Left colon (tissue), 2 donors: ENCODE data around the gene MAP3K7. TPM values are rescaled to one million over a fixed set of nuclear protein-coding genes. Genes with fewer than 3 reads are reported as not detected.
A peak's percentile ranks its signal among the peaks of the same experiment; 100 is the strongest.

Source experiments
- ATAC-seq: fragments of 200-7000 bp; cut with Tn5 transposase; one replicate; pipeline ENCODE4 v1.9.1; 2020; ENCODE audit warnings: mild to moderate bottlenecking, moderate library complexity
- DNase-seq, 2 donors: peaks; one replicate each; pipeline ENCODE4 v3.0.0-alpha.2; 2020
- intact Hi-C, 2 donors: fragments of 100-400 bp; cut with DNase I in 1 of 2; cut with micrococcal nuclease in 1 of 2; formaldehyde crosslinking; loops; one replicate each; pipeline versions ENCODE4 v1.11.2 to v1.14.0; 2022; cut with DNase I, micrococcal nuclease
- total RNA-seq, 2 donors: library from RNA; stranded (reverse); fragmentation: NEBNext Ultra II Directional; extraction: Animal tissue kit (Norgen Biotek cat#: 25700); gene quantifications; one replicate each; pipeline ENCODE4 v1.2.1, GENCODE V29; 2021
- donor health status: DM: no; HTN: no; CAD: no.
- donor health status: DM: yes; HTN: yes; CAD: no.

The MAP3K7 gene
- total RNA-seq, 2 donors from 2014 or later, result 15.6 to 18.2 TPM

DNA sequence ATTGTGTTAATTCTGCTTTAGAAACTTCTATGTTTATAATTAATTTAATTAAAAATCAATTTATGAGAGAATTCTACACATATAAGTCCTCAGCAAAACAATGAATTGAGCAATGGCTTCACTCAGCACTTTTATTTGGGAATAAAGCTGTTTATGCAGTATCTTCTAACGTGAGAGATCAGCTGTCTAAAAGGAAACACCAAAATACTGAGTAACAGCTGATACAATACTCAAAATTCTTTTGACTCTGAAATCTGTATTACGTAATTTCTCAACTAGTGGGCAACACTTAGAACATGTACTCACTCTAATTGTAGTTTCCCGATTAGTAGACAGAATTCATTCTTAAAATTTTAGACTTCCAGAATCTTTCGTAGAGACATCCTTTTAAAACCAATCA is 49.8 kb downstream of the MAP3K7 start:
- no peak for ATAC-seq
- no peak for DNase-seq
- intact Hi-C loops, result no loop called here

DNA sequence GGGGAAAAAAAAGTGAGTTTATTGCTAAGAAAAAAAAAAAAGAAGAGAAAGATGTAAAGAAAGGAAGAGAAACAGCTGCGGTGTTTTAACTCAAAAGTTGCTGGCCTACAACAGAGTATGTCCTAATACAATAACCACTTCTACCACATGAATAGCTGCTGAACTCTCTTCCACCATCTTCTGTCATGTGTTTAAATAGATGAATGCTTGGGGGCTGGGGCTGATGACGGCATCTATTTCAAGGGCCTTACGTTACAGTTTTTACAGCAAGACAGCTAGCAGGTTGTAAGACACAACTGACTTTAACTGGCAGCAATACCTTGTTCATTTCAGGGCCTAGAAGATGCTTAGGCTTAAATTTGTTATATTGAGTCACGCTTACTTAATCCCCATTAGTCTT is 50.4 kb downstream of the MAP3K7 start:
- DNase-seq, result no peak
- intact Hi-C loops, result no loop called here
- ATAC-seq, result no peak

DNA sequence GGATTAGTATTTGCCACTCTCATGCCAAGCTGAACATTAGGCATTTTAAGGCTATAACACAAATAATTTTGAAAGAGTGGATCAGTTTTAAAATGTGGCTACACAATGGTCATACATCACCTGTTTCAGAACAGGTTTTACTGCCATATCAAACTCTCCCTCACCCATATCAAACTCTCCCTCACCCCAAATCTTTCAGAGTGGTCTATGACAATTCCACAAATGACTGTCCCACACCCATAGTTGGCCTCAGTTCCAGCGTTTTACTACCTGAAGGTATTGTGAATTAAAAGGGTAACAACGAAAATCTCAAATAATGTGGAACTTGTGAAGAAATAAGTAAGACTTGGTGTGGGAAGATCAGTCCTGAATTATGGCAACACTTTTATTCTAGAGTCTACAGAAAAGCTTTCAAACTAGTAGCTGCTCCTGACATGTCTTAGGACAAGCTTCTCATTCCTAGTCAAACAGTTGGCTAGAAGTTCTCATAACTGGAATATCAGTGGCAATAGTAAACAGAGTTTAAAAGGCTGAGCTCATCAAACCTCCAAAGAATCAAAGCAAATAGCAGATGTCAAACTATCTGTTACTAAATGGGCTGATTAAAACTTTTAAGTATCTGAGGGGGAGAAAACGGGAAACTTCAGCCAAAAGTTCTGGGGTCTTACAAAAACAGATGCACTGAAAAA is 52.4 kb downstream of the MAP3K7 start:
- intact Hi-C loops, result no loop called here
- DNase-seq (no peak), ATAC-seq (no peak)

DNA sequence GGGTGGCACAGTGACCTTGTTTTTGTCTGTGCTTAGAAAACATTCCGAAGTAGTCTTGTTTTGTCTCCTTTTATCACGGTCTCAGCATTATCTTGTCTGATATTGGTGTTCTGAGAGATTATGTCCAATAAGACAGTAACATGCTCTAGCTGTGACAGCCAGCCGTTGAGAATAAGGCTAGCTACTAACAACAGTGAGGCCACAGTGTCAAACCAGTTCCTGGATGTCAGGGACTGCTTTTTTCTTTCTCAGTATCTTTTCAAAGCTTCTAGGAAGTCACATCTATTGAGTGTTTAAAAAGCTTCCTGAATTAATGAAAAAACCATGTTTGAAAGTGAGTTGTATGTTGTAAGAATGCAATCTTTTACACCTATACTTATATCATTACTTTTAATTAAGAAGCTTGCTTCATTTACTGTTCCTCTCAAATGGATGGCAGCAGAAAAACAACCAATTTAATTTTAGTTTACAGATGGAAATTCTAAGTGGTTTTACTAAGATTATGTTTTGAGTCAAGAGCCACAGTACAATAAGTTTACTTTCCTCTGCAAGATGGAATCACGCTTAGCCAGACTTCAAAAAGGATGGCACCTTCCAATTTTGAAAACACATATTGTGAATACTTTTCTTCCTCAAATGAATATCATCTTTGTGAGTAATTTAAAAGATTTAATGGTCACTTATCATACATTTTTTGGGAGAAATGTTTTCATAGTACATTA is 53.1 kb downstream of the MAP3K7 start:
- intact Hi-C loops, result no loop called here
- no peak for DNase-seq
- no peak for ATAC-seq

DNA sequence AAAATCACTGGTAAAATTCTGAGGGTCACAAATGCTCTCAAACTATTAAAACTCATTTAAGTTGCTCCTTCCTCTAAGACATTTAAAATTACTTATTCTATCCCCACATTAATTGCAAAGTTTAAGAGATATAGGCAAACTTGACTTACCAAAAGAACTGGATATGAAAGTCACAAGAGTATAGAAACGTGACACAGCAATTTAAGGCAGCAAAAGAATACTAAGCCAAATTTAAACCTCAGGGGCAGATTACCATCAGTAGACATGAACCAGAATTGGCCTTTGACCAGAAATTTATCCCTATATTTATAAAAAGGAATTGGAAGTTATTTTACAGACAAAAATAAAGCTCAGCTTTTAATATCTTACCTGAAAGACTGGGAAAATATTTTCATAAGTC is 56.0 kb downstream of the MAP3K7 start:
- ATAC-seq, result no peak

DNA sequence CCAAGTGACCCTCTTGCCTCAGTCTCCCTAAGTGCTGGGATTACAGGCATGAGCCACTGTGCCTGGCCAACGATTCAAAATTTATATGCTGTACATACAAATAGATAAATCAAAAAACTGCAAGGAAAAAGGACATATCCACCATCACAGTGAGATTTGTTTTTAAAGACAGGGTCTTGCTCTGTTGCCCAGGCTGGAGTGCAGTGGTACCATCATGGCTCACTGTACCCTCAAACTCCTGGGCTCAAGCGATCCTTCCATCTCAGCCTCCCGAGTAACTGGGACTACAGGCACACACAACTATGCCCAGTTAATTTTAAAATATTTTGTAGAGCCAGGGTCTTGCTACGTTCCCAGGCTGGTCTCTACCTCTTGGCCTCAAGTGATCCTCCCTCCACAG is 61.5 kb downstream of the MAP3K7 start:
- no peak for ATAC-seq
- intact Hi-C loops, result no loop called here
- DNase-seq, result no peak

More for the DNA sequence above, 56.0 kb downstream of the MAP3K7 start:
- DNase-seq, result no peak
- intact Hi-C loops, result no loop called here

DNA sequence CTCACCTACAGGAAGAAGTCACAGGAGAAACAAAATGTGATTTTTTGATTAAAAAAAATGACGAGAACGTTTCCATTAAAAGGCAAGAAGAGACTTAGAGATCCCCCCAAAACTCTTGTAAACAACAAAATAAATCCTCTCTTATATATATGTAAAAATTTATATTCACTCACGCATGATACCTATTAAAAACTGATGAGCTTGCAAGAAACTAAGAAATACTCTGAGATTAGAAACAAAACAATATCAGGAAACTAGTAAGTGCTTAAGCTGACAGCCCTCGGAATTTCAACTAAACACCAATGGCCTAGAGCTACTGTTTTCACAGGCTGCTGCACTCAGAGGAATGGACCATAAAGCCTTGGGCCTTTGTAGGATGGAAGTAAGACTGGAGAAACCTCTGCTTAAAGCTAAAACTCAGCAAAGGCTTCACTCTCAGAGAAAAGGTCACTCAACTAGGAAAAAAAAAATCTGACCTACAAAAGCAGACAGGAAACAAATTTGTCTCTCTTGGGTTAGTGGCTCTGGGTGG is 63.0 kb downstream of the MAP3K7 start:
- DNase-seq (no peak), ATAC-seq (no peak)
- intact Hi-C loops, result no loop called here

DNA sequence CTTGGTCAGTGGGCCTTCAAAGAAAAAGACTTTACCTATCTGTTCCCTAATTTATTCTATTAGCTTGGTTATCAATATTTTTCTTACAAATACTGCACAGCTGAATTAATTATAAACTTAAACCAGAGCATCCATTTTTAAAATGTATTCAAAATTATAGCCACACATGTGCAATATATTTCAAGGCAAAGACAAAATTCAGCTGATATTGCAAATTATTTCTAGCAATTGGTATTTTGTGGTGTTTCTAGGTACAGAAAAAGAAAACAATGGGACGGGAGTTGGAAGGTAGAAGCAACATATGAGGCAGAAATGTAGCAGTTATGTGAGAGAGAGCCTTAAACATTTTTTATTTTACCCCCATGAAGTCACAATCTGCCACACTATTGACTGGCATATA is 64.9 kb downstream of the MAP3K7 start:
- no peak for ATAC-seq
- intact Hi-C loops, result no loop called here
- no peak for DNase-seq

DNA sequence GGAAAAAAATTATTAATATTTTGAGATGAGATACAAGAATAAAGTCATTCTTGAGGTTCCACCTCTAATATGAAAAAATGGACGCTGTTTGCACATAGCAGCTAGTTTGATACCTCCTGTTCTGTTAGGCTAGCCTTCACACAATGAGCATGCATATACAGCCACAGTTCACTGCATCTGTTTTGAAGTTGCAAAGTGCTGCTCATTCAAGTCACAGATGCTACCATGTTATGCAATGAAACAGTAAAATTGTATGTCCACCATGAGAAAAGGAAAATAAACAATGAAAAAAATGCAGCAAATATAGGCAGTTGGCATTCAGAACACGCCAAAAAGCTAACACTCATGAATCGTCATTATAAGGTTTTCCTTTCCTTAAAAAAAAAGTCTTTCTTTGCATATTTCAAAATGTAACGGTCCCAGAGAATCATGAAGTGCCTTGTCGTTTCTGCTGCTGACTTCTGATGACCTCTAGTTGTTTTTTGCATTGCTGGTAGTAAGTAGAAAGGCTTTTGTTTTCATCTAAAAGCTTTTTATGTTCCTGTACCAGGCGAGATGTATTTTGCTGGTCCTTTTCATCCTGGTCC is 70.7 kb downstream of the MAP3K7 start:
- ATAC-seq, result no peak
- intact Hi-C loops, result no loop called here
- no peak for DNase-seq

DNA sequence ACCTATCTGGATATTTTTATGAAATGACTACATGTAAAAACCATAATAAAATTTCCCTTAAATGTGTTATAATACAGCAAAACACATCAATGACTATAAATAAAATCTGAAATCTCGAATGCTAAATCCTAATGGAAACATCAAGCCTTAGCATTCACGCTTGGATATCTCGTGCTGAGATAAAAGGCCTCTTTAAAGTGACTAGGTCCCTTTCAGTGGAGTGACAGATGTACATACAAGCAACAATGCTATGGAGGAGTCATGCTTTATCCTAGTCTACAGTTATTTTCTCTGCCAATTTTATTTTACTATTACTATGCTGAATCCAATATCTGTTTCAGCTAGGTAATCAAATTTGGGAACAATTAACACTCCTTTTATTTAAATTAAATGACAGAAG is 72.4 kb downstream of the MAP3K7 start:
- no peak for DNase-seq
- intact Hi-C loops, result no loop called here
- ATAC-seq, result no peak

DNA sequence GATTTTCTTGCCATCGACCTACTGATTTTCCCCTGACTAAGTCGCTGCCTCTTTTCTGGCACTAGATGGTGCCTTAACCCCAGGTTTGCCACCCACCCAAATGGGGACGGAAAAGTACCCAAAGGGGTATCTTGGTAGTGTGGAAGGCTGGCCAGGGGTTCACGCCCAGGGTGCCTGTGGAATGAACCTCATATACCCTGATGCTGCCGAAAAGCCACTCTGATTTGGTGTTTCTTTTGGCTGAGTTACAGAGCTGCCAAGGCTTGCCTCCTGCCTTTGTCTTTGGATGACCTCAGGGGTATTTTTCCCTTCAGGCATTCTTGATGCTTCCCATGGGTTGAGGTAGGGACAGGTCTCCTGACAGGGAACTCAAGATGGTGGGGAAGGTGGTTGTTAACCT is 78.1 kb downstream of the MAP3K7 start:
- no peak for DNase-seq
- intact Hi-C loops, result no loop called here
- ATAC-seq, result no peak

DNA sequence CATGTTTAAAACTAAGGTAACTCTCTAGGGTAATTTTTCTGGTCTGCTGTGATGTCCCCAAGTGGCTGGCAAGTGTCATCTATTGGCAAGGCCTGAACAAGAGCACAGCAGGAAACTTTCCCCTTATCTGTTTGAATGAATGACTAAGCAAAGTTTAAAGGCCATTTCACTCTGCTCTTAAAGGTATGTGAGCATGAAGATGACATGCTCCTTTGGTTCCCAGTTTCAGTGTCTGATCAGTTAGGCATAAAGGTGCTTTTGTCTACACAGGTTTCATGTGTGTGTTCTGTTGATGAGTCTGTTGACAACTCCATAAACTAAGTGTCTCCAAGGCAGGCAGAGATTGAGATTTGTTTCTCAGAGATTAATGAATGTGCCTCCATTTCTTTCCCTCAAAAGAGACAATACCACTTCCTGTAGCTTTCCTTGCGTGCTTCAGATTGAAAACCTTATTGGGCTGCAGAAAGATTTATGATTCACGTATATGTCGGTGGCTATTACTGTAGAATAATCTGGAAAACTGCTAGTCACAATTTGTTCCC is 83.9 kb downstream of the MAP3K7 start:
- peak; percentile 98 for ATAC-seq
- DNase-seq, result no peak
- intact Hi-C loops, result no loop called here

DNA sequence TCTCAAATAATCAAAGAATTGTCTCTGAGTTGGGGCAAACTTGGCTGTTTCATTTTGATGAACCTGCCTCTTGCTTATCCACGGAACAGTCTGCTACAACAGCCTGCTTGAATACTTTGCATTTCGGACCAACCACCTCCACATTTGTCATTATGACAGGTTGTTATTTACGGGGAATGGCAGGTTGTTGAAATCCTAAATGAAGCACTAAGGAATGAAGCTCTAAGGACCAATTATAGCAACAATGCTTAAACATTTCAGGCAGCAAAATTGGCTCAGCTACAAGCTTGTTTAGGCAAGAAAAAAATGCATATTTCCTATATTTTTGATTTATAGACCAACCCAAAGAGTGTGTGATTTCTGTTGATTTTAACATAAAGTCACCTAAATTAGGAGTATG is 84.5 kb downstream of the MAP3K7 start:
- intact Hi-C loops, result no loop called here
- no peak for ATAC-seq

DNA sequence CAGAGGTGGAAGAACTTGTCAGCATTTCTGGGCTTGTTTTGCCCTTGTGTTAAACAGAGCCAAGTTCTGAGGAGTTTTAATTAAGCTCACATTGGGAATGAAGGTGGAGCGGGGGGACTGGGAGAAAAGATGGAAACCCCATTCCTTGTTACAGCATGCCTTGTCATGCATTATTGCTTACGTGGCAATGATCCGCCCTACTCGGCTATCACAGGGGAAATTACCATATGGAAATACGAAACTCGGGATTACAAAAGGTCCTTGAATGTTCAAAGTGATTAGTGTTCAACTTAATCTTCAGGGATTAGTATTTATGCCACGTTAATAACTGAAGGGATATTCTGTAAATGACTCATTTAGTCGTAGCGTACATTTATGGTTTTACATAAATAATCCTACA is 86.4 kb downstream of the MAP3K7 start:
- DNase-seq (no peak), ATAC-seq (no peak)
- intact Hi-C loops, result no loop called here

More for the DNA sequence above, 84.5 kb downstream of the MAP3K7 start:
- no peak for DNase-seq

DNA sequence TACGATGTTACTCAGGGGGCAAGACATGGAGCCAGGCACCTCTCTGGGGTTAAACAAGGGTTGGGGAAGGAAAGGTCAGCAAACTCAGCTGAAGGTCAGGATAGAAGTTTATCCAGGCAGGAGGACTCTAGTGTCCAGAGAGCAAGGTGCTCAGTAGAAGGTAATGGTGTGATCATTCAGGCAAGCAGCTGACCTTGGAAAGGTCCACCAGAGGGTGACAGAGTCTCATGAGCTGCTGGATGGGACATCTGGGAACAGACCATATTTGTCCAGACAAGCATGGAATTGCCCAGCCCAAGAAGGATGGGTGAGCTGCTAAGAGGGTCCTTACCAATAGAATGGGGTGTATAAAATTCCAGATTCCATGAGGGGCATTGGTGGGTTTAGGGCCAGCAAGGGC is 89.5 kb downstream of the MAP3K7 start:
- intact Hi-C loops, result no loop called here
- ATAC-seq, result no peak
- DNase-seq, result no peak

DNA sequence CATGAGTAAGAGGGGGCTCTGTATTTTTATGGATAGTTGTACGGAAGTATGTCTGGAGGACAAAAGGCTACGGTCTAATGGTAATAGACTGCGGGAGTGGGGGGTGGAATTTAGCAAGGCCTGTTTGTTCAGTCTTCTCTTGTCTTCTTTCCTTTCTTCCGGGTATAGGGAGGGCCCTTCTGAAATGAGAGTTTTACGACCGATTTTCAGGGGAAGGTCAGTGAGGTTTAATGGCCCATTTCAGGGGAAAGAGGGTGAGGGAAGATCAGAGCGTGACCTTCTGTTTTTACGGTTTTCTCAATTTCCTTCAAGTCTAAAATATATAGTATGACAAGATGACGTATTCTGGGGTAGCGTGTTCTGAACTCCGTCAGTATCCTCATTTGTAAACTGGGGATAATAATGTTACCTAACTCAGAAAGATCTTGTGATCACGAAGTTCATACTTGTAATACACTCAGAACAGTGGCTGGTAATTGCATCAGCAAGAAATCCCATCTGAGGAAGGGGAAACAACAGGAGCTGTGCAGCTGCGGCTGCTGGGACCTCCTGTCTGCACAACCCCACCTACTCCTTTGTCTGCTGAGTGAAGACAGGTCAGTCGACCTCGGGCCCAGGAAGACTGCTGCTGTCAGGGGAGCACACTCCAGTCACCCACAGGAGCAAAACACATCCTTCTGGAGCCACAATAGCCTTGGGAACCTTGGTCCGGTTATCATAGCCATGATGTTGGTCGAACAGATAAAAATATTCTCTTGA is 90.4 kb downstream of the MAP3K7 start:
- intact Hi-C loops, result no loop called here
- DNase-seq, result no peak
- no peak for ATAC-seq

DNA sequence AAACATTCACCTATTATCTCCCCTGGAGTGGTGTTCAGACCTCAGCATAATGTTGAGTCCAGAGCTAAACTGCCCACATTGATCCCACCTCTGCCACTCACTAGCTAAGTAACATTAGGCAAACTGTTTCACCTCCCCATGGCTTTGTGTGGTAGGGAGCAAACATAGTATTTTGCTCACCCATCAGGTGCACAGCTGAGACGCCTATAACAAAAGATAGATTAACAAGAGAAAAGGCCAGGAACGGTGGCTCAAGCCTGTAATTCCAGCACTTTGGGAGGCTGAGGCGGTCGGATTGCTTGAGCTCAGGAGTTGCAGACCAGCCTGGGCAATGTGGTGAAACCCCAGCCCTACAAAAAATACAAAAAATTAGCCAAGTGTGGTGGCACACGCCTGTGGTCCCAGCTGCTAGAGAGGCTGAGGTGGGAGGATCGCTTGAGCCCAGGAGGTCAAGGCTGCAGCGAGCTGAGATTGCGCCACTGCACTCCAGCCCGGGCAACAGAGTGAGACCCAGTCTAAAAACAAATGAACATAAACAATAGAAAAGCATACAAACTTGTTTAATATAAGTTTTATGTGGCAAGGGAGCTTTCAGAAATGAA is 91.6 kb downstream of the MAP3K7 start:
- intact Hi-C loops, result no loop called here
- ATAC-seq (no peak), DNase-seq (no peak)

DNA sequence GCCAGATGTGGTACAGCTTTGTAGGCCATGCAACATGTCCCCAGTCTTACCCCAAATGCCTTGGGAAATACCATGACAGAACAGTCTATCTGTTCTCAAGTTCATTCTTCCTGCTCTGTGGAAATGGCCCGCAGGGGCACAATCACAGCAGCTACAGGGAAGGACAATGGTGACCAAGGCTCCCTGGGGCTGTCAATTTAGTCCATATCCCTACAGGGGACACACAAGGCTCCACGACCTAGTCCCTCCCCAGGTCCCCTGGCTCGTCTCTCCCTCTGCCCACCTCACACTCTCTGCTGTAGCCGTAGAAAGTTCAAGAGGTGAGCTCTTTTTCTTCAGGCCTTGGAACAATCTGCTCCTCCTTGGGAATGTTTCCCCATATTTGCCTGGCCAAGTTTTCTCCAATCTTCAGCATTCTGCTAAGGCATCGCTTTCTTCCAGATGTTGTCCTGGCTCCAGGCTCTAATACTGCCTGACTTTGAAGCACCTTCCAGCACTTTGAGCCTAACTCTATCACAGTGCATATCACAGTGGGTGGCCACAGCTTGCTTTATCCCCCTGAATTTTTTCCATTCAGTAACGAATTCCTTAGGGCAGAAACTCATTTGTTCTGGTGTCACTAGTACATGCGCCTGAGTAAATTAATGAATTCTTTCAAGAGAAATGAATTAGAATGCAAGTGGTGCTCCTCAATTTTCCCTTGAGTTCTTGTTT is 92.6 kb downstream of the MAP3K7 start:
- DNase-seq (no peak), ATAC-seq (no peak)
- intact Hi-C loops, result no loop called here
